DND-41 (cell line): ENCODE data around the gene MAT2B.

Experiments used
- CTCF ChIP-seq: IDR thresholded peaks from 2 replicates; pipeline ENCODE4 v1.5.1; 2012; ENCODE audit warnings: borderline replicate concordance, low read length, moderate library complexity, mild to moderate bottlenecking; ENCODE audit not compliant: poor library complexity, severe bottlenecking; ENCODE audit errors: extremely low read depth
- EZH2 ChIP-seq: IDR thresholded peaks from 3 replicates; pipeline ENCODE4 v1.6.1; 2012; ENCODE audit warnings: borderline replicate concordance, low read depth, mild to moderate bottlenecking, moderate library complexity, low read length, inconsistent platforms; ENCODE audit not compliant: severe bottlenecking

GRCh38 chr5:163533223-163533622 is 27.8 kb downstream of the MAT2B start:
- TF ChIP-seq CTCF (no peak), EZH2 (no peak)
